OCI-LY3 (cell line): ENCODE measurements around the gene TBC1D5.
A peak's percentile ranks its signal among the peaks of the same experiment; 100 is the strongest.

Source experiments
- H2AFZ ChIP-seq: fragments of 200-600, 300-600 bp; shearing (Covaris generic); 2 replicates; pipeline ENCODE4 v1.6.0; 2014; ENCODE audit warnings: antibody characterized with exemption, low read depth, low read length
- H3K27ac ChIP-seq: fragments of 200-600, 300-600 bp; sonication (generic); 2 replicates; pipeline ENCODE4 v1.5.1; 2014; ENCODE audit warnings: mild to moderate bottlenecking, low read length, moderate library complexity, mixed read lengths
- H3K27me3 ChIP-seq: fragments of 200-600, 300-600 bp; sonication (generic); 2 replicates; pipeline ENCODE4 v1.6.1; 2014; ENCODE audit warnings: low read depth, low read length, mixed read lengths
- H3K36me3 ChIP-seq: fragments of 200-600, 300-600 bp; sonication (generic); replicated peaks from 2 replicates; pipeline ENCODE3; 2014; ENCODE audit warnings: low read depth, low read length, mixed read lengths
- H3K4me1 ChIP-seq: fragments of 300-600, 200-600 bp; sonication (generic); 2 replicates; pipeline ENCODE4 v1.6.1; 2014; ENCODE audit warnings: low read length, mixed read lengths
- H3K4me2 ChIP-seq: fragments of 200-600, 300-600 bp; sonication (generic); 2 replicates; pipeline ENCODE4 v1.6.1; 2014; ENCODE audit warnings: low read length, mixed read lengths
- H3K4me3 ChIP-seq: fragments of 300-600, 200-600 bp; sonication (generic); 2 replicates; pipeline ENCODE4 v1.5.1; 2014; ENCODE audit warnings: antibody characterized with exemption, mild to moderate bottlenecking, low read length, moderate library complexity
- H3K79me2 ChIP-seq: fragments of 300-600, 200-600 bp; shearing (Covaris generic); 2 replicates; pipeline ENCODE4 v1.6.1; 2014; ENCODE audit warnings: mild to moderate bottlenecking, low read length, mixed read lengths
- H3K9ac ChIP-seq: fragments of 300-600, 200-600 bp; shearing (Covaris generic); 2 replicates; pipeline ENCODE4 v1.6.0; 2014; ENCODE audit warnings: mild to moderate bottlenecking, low read length, moderate library complexity
- H3K9me3 ChIP-seq: fragments of 200-600, 300-600 bp; shearing (Covaris generic); 2 replicates; pipeline ENCODE4 v1.6.1; 2014; ENCODE audit warnings: low read length, mixed read lengths; ENCODE audit not compliant: insufficient read depth
- H4K20me1 ChIP-seq: fragments of 200-600, 300-600 bp; sonication (generic); 2 replicates; pipeline ENCODE4 v1.6.1; 2016; ENCODE audit warnings: low read length, mixed read lengths; ENCODE audit not compliant: insufficient read depth
- CTCF ChIP-seq: fragments of 200-600, 300-600 bp; sonication (generic); IDR thresholded peaks from 2 replicates; pipeline ENCODE4 v1.5.1; 2014; ENCODE audit warnings: antibody characterized with exemption, low read length, low read depth
- EZH2phosphoT487 ChIP-seq: fragments of 200-600 bp; shearing (Covaris generic); IDR thresholded peaks from 2 replicates; pipeline ENCODE4 v1.6.1; 2018; ENCODE audit warnings: antibody characterized with exemption, mixed run types, low read depth

TBC1D5 gene

GRCh38 chr3:17182166-17182565 lies 560.3 kb downstream of the TBC1D5 start:
- H3K4me2 ChIP-seq: peak overlapping the region; percentile 16
- no peak overlapping the region for H3K4me3 ChIP-seq
- H3K9me3 ChIP-seq: no peaks in the 10 kb centered on the region
- H2AFZ ChIP-seq: no peak overlapping the region
- TF ChIP-seq EZH2phosphoT487 (no peak), CTCF (no peak)
- H3K27ac ChIP-seq: no peak overlapping the region
- H3K4me1 ChIP-seq: peaks cover 16% of the 10 kb centered on the region
- H3K36me3 ChIP-seq: peaks cover 6% of the 10 kb centered on the region
- no peaks in the 10 kb centered on the region for H3K79me2 ChIP-seq
- no peaks in the 10 kb centered on the region for H3K27me3 ChIP-seq
- H4K20me1 ChIP-seq: no peaks in the 10 kb centered on the region
- H3K9ac ChIP-seq: no peak overlapping the region

GRCh38 chr3:17181413-17181907 lies 561.0 kb downstream of the TBC1D5 start:
- peaks cover 6% of the 10 kb centered on the region for H3K36me3 ChIP-seq
- no peak overlapping the region for H2AFZ ChIP-seq
- peaks cover 16% of the 10 kb centered on the region for H3K4me1 ChIP-seq
- no peak overlapping the region for H3K4me3 ChIP-seq
- no peak overlapping the region for H3K9ac ChIP-seq
- no peaks in the 10 kb centered on the region for H3K27me3 ChIP-seq
- H3K79me2 ChIP-seq: no peaks in the 10 kb centered on the region
- H3K27ac ChIP-seq: no peak overlapping the region
- no peaks in the 10 kb centered on the region for H3K9me3 ChIP-seq
- TF ChIP-seq CTCF: no peak
- TF ChIP-seq EZH2phosphoT487: no peak
- H3K4me2 ChIP-seq: no peak overlapping the region
- no peaks in the 10 kb centered on the region for H4K20me1 ChIP-seq

GRCh38 chr3:17179381-17180205 lies 562.8 kb downstream of the TBC1D5 start:
- TF ChIP-seq CTCF: no peak
- TF ChIP-seq EZH2phosphoT487: no peak
- Histone ChIP-seq H3K27me3 (no peaks in the 10 kb centered on the region), H3K9me3 (no peaks in the 10 kb centered on the region), H3K4me2 (no peak overlapping the region), H4K20me1 (no peaks in the 10 kb centered on the region), H3K36me3 (peaks cover 6% of the 10 kb centered on the region), H3K79me2 (no peaks in the 10 kb centered on the region), H3K9ac (no peak overlapping the region), H3K4me1 (peaks cover 16% of the 10 kb centered on the region), H3K4me3 (no peak overlapping the region), H3K27ac (no peak overlapping the region), H2AFZ (no peak overlapping the region)

- peaks cover 9% of the 10 kb centered on the region for H3K4me1 ChIP-seq
- no peaks in the 10 kb centered on the region for H4K20me1 ChIP-seq
- H3K4me3 ChIP-seq: no peak overlapping the region
- no peak overlapping the region for H2AFZ ChIP-seq
- no peaks in the 10 kb centered on the region for H3K79me2 ChIP-seq
- H3K4me2 ChIP-seq: no peak overlapping the region
- H3K27me3 ChIP-seq: no peaks in the 10 kb centered on the region
- no peaks in the 10 kb centered on the region for H3K9me3 ChIP-seq
- no peak overlapping the region for H3K27ac ChIP-seq
- H3K36me3 ChIP-seq: no peaks in the 10 kb centered on the region
- H3K9ac ChIP-seq: no peak overlapping the region
- no peak for TF ChIP-seq EZH2phosphoT487
- peak; percentile 35 for TF ChIP-seq CTCF
Measured at GRCh38 chr3:17176757-17177156, 565.7 kb downstream of the TBC1D5 start.
